8988T (cell line): Measurements from ENCODE around the gene IGHMBP2.

Experiments
- DNase-seq: peaks from one replicate; pipeline ENCODE4 v3.0.0; 2011

The IGHMBP2 gene

DNA sequence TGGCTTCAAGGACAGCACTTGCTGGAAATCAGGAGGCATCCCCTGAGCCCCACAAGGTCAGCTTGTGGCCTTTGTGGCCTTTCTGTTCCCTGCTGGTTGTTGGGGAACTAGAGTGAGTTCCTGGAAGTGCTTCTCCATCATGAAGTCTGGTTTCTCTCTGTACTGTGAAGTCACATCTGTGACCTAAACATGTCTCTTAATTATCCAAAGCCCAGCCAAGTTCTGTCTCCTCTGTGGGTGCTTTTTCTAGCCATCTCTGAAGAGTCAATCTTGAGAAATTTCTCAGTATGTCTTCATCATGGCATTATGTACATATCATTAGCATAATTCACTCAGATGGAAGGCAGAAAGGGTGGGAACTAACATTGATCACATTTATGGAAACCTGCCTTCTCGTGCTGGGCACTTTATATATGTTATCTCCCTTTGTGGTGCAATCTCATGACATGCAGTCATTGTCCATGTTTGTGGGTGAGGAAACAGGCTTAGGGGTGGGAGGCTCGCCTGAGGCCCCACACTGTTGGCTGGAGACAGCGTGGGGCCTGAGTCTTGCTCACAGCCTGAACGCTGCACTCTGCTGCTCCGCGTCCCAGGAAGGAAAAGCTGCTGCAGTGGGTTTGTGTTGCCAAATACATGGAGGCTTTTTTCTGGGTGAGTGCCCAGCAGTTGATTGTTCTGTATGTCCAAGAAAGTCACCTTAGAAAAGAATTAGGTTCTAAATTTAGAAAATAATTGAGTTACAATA lies 24.6 kb downstream of the IGHMBP2 start:
- DNase-seq: no peak

DNA sequence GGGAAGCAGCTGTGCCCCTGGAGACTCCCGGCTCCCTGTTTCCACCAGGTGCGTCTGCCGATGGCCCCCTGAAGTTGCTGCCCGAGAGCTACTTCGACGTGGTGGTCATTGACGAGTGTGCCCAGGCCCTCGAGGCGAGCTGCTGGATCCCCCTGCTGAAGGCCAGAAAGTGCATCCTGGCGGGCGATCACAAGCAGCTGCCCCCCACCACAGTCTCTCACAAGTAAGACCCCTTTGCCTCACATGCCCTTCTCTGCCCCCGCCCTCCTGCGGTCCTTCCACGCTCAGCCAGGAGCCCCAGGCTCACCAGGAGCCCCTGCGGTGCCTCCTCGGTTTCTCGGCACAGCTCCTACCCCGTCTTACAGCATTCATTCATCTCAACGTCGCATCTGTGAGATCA lies 25.4 kb downstream of the IGHMBP2 start:
- DNase-seq: no peak

DNA sequence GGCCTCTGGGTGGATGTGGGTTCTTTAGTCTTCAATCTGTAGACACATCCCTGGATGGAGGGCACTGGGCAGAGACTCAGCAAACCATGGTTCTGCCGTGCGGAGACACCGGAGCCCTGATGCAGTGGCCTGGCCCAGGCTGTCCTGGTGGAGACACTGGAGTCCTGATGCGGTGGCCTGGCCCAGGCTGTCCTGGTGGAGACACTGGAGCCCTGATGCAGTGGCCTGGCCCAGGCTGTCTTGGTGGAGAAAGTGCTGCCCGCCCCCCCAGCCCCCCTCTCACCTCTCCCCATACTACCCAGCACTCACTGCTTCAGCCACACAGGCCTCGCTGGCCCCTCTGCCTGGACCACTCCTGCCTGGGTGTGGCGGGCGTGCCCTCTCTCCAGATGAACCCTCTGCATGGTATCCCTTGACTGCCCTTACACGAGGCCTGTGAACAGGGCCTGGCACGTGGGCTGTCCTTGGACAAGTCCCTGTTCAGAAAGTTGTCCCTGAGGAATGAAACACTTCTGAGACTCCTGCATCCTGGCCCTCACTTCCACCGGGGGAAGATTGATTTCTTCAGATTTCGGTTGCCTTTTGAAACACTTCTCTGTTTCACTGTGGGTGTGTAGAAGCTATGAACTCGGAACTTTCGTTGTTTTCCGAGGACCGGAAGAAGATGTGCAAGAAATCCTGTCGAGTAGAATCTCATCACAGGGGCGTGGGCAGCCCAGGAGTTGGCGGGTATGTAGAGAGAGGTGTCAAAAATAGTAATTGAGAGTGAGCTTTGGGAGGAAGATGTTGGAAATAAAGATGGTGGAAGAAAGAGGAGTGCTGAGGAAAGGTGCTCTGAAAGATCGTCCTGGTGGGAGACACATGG lies 26.2 kb downstream of the IGHMBP2 start:
- no peak for DNase-seq

DNA sequence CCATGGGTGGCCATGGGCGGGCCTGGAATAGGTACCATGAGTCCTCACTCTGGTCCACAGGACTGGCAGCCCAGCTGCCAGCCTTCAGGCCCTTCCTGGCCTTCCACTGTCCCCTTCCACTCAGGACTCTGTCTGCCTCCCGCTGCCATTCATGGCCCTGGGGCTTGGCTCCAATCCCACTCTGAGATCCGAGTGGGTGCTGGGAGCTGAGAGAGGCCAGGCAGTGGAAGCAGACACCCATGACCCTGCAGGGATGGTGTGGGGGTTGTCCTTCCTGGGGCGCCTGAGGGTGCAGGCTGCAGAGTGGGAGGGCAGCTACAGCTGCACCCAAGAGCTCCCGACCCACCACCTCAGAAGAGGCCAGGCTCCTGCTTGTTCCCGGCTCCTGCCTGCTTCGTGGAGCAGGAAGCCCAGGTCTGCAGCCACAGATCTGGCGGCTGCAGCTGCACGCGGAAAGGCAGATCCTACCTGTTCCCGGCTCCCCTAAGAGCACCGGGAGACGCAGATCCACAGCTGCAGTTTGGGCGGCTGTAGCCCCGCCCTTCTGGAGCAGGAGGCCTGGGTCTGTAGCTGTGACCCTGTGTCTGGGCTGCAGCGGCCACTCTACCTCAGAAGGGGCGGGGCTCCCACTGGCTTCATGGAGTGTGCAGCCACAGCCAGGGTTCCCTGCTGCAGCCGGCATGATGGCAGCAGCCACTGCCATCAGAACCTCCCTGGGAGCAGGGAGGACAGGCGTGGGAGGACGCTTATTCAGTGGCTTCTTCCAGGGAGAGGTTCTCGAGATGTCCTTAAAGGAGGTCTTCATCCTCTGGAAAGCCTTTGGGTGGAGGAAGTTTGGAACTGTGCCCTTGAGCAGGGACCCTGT lies 27.5 kb downstream of the IGHMBP2 start:
- no peak for DNase-seq

DNA sequence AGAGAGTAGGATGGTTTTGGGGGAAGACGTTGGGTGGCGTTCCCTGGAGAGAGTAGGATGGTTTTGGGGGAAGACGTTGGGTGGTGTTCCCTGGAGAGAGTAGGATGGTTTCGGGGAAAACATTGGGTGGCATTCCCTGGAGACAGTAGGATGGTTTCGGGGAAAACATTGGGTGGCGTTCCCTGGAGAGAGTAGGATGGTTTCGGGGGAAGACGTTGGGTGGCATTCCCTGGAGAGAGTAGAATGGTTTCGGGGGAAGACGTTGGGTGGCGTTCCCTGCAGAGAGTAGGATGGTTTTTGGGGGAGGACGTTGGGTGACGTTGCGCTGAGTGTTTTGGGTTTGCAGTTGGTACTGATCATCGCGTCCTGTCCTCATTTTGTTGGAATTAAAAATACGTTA lies 28.2 kb downstream of the IGHMBP2 start:
- DNase-seq: no peak

DNA sequence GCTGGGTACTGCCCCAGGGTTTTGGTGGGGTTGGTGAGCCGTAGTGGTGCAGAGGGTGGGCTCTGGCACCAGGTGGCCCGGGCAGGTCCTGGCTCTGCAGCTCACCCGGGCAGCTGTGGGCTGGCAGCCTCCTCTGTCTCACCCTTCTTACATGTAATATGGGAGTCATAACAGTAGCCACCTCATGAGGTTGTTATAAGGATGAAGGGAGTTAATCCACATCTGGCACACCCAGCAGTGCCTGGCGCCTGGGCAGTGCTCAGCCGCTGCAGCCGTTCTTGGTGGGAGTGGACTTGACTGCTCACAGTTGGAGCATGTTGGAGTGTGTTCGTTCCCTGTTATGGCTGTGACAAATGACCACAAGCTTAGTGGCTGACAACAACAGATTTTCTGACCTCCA lies 28.7 kb downstream of the IGHMBP2 start:
- DNase-seq: no peak

DNA sequence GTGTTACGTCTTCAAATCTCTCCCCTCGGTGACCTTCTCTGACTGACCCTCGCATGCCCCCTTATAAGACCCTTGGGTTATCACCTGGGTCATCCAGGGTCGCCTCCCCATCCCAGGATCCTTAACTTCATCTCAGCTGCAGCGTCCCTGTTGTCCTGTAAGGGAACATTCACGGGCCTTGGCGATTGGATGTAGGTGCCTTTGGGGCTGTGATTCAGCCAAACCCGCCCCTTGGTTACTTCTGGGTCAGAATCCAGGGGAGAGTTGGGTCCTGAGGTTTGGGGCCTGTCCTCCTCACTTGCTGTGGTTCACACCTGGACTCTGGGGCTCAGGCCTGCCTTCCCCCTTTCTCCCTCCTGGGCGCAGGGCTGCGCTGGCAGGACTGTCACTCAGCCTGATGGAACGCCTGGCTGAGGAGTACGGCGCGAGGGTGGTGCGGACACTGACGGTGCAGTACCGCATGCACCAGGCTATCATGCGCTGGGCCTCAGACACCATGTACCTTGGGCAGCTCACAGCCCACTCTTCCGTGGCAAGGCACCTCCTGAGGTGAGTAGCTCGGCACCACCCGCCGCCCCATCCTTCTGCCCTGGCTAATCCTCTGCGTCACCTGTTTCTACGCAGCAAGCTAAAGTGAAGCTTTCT lies 29.4 kb downstream of the IGHMBP2 start:
- no peak for DNase-seq

DNA sequence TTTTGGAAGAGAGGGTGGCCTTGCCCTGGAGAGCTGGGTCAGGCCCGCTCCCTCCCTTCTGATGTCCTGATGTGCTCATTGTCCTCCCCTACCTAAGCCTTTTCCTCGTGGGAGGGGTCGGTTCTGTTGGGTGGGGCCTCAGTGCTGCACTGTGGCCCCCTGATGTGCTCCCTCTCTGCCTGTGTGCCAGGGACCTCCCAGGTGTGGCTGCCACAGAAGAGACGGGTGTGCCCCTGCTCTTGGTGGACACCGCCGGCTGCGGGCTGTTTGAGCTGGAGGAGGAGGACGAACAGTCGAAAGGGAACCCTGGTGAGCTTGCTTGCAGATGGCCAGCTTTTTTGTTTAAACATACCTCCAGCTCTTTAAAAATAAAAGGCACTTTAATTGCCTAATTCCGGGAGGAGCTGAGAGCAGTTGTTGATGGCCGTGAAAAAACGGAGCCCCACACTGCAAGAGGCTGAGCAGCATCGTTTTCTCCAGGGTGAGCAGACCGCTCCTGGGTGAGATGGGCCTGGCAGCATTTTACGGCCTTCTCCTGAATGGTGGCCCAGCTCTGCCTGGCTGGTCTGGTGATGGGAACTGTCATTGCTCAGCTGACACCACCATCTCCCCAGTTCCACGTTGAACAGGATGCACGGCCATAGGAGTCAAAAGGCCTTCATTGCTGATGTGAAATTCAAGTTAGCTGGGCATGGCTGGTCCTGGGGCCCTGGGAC lies 30.1 kb downstream of the IGHMBP2 start:
- no peak for DNase-seq

DNA sequence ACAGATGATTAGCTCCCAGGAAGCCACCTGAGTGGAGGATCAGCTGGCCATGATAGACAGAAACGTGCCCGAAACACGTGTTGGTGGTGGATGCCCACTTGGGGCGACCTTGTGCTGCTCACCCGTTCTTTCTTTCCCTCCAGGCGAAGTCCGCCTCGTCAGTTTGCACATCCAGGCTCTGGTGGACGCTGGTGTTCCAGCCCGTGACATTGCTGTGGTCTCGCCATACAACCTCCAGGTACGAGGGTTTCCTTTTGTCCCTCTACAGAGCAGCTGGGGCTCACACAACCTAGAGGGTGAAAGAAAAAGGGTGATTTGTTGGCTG lies 30.6 kb downstream of the IGHMBP2 start:
- no peak for DNase-seq

DNA sequence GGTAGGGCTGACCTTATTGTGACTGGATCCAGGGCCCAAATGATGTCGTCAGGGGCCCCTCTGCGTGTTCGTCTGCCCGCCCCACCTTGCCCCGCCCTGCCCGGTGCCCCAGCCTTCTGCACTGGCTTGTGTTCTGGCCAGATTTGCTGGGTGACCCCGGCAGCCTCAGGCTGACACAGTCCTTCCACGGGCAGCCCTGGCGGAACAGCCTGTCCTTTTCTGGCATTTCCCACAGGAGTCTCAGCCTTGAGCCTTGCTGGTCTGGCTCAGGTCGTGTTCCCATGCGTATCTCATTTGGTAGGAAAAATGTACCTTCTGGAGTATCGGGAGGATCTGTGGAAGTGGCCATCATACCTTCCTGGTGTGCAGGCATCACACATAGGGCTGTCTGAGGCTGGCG lies 31.0 kb downstream of the IGHMBP2 start:
- no peak for DNase-seq

DNA sequence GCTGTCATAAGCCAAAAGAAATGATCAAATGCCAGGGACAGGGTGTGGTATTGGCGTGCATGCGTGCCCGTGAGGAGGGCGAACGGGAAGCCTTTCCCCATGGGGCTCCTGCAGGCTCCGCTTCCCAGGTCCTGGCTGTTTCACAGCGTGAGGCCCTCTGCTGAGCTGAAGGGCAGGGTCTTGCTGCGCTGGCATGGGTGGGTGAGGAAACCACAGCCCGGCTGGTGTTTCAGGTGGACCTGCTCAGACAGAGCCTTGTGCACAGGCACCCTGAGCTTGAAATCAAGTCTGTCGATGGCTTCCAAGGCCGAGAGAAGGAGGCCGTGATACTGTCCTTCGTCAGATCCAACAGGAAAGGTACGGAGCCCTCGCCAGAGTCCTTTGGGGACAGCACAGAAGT lies 31.4 kb downstream of the IGHMBP2 start:
- no peak for DNase-seq

DNA sequence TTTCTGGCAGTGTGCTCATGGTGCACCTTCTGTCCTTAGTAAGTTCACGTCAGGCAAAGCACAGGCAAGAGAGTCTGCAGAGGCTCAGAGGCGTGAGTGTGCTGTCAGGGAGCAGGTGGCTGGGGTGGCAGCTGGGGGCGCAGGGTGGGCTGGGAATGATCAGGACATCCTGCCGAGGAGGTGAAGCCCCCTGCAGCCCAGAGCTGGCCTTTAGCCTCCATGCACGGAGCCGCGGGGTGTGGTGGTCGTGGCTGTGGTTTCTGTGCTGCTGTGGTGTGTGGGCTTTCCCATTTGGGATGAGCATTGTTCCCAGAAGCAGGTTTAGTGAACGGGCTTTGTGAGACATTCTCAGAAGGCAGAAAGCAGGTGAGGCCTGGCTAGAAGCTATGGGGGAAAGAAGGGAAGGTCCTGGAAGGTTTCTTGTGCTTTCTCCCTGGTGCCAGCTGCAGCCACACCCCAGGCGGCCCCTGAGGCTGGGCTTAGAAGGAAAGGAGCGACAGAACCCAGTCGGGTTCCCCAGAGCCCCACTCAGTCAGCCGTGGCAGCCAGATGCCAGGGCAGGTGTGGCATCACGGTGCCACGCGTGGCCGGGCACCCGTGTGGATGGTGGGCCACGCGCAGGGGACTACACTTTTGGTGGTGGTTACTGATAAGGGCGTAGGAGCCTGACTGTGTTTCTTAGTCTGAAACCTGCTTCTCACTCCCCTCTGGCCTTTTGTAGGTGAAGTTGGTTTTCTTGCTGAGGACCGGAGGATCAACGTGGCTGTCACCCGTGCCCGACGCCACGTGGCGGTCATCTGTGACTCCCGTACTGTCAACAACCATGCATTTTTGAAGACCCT lies 32.0 kb downstream of the IGHMBP2 start:
- no peak for DNase-seq

DNA sequence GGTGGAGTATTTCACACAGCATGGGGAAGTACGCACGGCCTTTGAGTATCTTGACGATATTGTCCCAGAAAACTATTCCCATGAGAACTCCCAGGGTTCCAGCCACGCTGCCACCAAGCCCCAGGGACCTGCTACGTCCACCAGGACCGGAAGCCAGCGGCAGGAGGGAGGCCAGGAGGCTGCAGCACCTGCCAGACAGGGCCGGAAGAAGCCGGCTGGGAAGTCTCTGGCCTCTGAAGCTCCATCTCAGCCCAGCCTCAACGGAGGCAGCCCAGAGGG lies 32.6 kb downstream of the IGHMBP2 start:
- DNase-seq: no peak

DNA sequence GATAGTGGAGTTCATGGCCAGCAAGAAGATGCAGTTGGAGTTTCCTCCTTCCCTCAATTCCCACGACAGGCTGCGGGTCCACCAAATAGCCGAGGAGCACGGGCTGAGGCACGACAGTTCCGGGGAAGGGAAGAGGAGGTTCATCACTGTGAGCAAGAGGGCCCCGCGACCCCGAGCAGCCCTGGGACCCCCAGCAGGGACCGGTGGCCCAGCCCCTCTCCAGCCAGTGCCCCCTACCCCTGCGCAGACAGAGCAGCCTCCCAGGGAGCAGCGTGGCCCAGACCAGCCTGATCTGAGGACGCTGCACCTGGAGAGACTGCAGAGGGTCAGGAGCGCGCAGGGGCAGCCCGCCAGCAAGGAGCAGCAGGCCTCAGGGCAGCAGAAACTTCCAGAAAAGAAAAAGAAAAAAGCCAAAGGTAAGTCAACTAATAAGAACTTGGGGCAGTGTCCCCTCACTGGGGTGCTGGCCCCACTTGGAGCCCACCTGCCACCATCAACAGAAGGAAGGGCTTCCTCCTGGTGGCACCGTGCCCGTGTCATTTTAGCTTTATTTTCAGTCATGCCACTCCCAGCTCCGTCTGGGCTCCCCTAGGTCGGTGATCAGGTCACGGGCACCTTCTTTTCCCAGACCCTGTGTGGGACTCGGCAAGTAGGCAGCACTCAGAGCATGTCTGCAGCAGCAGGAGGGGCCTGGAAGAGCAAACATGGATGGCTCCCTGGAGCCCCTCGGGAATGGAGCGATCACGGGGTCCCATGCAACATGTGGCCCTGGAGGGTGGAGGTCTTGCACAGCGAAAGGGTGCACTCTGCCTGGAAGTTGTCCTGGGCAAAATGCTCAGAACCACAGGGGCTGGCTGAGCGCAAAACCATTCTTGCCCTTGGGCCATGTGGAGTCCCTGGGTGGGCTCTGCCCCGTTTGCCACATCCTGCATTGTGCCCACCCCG lies 33.3 kb downstream of the IGHMBP2 start:
- no peak for DNase-seq

DNA sequence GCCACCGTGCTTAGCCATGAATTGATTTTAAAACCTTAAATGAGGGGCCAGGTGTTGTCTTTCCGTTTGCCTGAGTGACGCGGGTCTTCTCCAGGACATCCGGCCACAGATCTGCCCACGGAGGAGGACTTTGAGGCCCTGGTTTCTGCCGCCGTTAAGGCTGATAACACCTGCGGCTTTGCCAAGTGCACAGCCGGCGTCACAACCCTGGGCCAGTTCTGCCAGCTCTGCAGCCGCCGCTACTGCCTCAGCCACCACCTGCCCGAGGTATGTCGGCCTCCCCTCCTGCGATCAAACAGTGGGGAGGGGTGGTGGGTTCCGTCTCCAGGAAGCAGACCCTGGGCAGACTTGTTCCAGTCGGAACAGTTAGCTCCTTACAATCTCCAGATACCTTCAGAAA lies 34.4 kb downstream of the IGHMBP2 start:
- DNase-seq: no peak

DNA sequence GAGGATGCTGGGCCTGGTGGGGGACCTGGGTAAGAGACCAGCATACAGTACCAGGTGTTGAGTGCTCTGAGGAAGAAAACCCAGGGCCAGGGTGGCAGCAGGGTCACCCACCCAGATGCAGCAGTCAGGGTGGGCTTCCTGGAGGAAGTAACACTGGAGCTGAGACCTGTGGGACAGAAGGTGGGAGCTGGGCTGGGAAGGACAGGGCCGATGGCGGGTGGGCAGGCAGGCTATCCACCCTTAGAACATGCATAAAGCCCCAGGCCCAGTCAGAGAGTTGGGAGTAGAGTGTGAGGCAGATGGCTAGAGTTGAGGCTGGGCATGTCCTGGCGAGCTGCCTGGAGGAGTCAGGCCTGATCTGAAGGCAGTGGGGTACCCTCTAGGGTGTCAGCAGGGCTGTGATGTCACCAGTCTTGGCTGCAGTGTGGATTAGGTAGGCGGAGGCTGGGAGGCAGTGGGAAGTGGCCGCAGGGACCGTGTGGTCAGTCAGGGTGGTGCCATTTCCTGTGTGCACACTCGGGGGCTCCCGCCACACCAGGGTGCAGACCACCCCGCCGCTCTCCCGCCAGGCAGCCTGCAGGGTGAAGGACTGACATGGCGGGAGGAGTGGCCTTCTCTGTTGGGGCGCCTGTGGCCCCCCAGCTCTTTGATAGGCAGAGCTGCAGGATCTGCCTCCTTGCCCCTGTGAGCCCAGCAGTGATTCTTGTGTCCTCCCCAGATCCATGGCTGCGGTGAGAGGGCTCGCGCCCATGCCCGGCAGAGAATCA lies 35.3 kb downstream of the IGHMBP2 start:
- DNase-seq: no peak

DNA sequence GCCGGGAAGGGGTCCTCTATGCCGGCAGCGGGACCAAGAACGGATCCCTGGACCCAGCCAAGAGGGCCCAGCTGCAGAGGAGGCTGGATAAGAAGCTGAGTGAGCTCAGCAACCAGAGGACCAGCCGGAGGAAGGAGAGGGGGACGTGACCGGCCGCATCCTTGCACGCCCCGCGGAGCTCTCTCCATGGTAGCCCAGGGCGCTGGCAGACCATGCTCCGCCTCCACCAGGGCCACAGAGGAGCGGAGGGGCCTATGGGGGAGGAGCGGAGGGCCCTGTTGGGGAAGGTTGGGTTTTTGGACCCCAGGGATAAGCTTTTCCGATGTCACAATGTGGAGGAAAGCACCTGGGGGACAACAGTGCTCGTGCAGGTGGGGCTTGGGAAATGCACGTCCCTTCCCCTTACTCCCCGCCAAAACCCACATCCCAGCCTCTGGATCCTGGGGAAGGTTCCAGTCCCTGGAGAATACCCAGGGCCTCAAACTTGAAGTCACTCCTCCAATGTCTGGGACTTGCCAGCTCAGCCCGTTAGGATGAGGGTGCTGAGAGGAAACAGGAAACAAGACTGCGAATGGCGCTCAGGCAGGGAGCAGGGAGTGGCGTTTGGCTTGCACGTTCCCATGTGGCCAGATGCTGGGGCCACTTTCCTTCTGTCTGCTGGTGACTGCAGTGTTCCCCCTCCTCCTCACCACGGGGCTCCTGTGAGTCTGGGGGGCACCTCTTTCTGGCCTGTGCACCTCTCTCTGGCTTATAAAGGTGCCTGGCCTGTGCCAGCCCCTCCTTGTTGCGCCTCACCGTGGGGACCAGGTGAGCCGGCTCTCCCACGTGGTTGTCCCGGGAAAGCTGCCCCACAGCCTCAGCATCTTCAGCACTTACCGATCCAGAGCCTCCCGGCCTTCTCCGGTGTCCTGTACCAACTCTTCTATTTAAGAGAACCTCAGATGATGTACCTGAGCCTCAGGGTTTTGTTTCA lies 36.2 kb downstream of the IGHMBP2 start:
- no peak for DNase-seq

DNA sequence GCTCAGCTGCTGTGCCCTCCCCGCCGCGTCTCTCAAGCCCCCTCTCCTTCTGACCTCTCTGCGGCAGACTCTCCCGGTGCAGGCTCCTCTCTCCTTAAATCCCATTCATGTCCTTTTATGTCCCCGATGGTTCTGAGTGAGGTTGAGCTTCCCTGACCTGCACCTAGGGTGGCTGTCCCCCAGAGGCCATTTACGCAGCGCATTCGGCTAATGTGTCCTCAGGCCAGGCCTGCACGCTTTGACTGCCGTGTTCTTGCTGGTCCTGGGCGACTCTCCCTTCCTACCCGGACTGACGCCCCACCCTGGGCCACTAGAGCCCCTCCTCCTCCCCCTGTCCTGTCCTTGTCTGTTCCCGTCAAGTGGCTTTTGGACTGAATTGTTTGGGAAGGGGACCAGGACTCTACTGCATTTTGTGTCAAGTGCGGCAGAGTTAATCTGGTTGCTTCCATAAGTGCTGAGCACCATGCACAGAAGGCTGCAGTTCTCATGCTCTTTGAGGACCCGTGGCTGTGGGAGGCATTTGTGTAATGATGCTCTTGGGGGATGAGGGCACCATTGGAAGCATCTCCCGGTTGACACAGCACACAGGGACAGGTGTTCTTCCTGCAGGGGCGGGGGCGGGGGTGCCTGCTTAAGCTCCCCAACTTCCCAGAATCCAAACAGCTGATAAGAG lies 37.1 kb downstream of the IGHMBP2 start:
- no peak for DNase-seq
